Astrocyte (in vitro differentiated cells and primary cell): ENCODE results near the gene HDDC2. TPM values are rescaled to one million over a fixed set of nuclear protein-coding genes. Genes with fewer than 3 reads are reported as not detected.

Source experiments
- DNase-seq: peaks from one replicate; pipeline ENCODE4 v3.0.0-alpha.2; 2010; ENCODE audit warnings: low read depth
- FAIRE-seq: peaks from 2 replicates; lab custom pipeline; 2011; peaks lifted over from hg19 to GRCh38; lab: Jason Lieb, UNC
- H2AFZ ChIP-seq: 2 replicates; pipeline ENCODE4 v1.6.0; 2012; ENCODE audit warnings: low read depth, low read length, inconsistent platforms
- H3K27ac ChIP-seq: 2 replicates; pipeline ENCODE4 v1.5.1; 2011; ENCODE audit warnings: low read depth, low read length, inconsistent platforms
- H3K27me3 ChIP-seq: 2 replicates; pipeline ENCODE4 v1.6.0; 2011; ENCODE audit warnings: low read length, inconsistent platforms; ENCODE audit not compliant: insufficient read depth
- H3K36me3 ChIP-seq: 2 replicates; pipeline ENCODE4 v1.5.1; 2011; ENCODE audit warnings: low read length, inconsistent platforms; ENCODE audit not compliant: insufficient read depth
- H3K4me1 ChIP-seq: 2 replicates; pipeline ENCODE4 v1.5.1; 2011; ENCODE audit warnings: low read length, inconsistent platforms; ENCODE audit not compliant: insufficient read depth
- H3K4me2 ChIP-seq: 2 replicates; pipeline ENCODE4 v1.6.0; 2012; ENCODE audit warnings: low read length, inconsistent platforms
- H3K4me3 ChIP-seq: 2 replicates; pipeline ENCODE4 v1.5.1; 2011; ENCODE audit warnings: low read depth, mild to moderate bottlenecking, low read length, inconsistent platforms; ENCODE audit not compliant: insufficient read depth
- H3K79me2 ChIP-seq: 2 replicates; pipeline ENCODE4 v1.6.0; 2012; ENCODE audit warnings: mild to moderate bottlenecking, low read length, inconsistent platforms; ENCODE audit not compliant: insufficient read depth
- H3K9ac ChIP-seq: 2 replicates; pipeline ENCODE4 v1.6.0; 2012; ENCODE audit warnings: mild to moderate bottlenecking, low read length, inconsistent platforms
- H3K9me3 ChIP-seq: 2 replicates; pipeline ENCODE4 v1.5.1; 2012; ENCODE audit warnings: low read depth, mild to moderate bottlenecking, low read length, inconsistent platforms; ENCODE audit not compliant: insufficient read depth
- H4K20me1 ChIP-seq: 2 replicates; pipeline ENCODE4 v1.6.0; 2012; ENCODE audit warnings: low read length, inconsistent platforms; ENCODE audit not compliant: insufficient read depth
- H3K27ac Mint-ChIP-seq: one replicate; pipeline ENCODE4 v1.8.0; 2021; ENCODE audit warnings: mild to moderate bottlenecking, mixed read lengths; ENCODE audit not compliant: unreplicated experiment
- H3K27me3 Mint-ChIP-seq: one replicate; pipeline ENCODE4 v1.8.0; 2021; ENCODE audit warnings: low read depth, mixed read lengths; ENCODE audit not compliant: unreplicated experiment
- H3K36me3 Mint-ChIP-seq: one replicate; pipeline ENCODE4 v1.8.0; 2021; ENCODE audit warnings: low read depth, mixed read lengths; ENCODE audit not compliant: unreplicated experiment
- H3K4me1 Mint-ChIP-seq: one replicate; pipeline ENCODE4 v1.8.0; 2021; ENCODE audit warnings: low read depth, mixed read lengths; ENCODE audit not compliant: unreplicated experiment
- H3K4me3 Mint-ChIP-seq: one replicate; pipeline ENCODE4 v1.8.0; 2021; ENCODE audit warnings: mild to moderate bottlenecking, moderate library complexity, mixed read lengths; ENCODE audit not compliant: unreplicated experiment
- H3K9me3 Mint-ChIP-seq: one replicate; pipeline ENCODE4 v1.8.0; 2021; ENCODE audit warnings: mild to moderate bottlenecking, mixed read lengths; ENCODE audit not compliant: unreplicated experiment
- EZH2 ChIP-seq: IDR thresholded peaks from 2 replicates; pipeline ENCODE4 v1.6.1; 2012; ENCODE audit warnings: mild to moderate bottlenecking, low read length, inconsistent platforms; ENCODE audit not compliant: insufficient read depth
- total RNA-seq: library from RNA; stranded (reverse); gene quantifications from 2 replicates; pipeline ENCODE4 v1.2.1, GENCODE V29; 2021
- TF ChIP-seq, protein P1 (sequence below): IDR thresholded peaks from 2 replicates; pipeline ENCODE4 v1.5.1; 2011; ENCODE audit warnings: low read depth, mild to moderate bottlenecking, inconsistent platforms, low read length, moderate library complexity; ENCODE audit not compliant: insufficient read depth

Gene HDDC2
- total RNA-seq, 1 donor from 2014 or later: 53.5 TPM

DNA sequence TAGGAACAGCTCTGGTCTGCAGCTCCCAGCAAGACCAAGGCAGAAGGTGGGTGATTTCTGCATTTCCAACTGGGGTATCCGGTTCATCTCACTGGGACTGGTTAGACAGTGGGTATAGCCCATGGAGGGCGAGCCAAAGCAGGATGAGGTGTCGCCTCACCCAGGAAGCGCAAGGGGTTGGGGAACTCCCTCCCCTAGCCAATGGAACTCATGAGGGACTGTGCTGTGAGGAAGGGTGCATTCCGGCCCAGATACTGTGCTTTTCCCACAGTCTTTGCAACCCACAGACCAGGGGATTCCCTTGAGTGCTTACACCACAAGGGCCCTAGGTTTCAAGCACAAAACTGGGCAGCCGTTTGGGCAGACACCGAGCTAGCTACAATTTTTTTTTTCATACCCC, 21.8 kb downstream of the HDDC2 start:
- Histone ChIP-seq H3K9ac (no peak overlapping the region), H3K27ac (no peak overlapping the region), H3K4me2 (no peak overlapping the region), H3K27me3 (no peaks in the 10 kb centered on the region), H3K4me1 (no peaks in the 10 kb centered on the region), H4K20me1 (peaks cover 5% of the 10 kb centered on the region), H3K36me3 (peaks cover 16% of the 10 kb centered on the region), H2AFZ (no peak overlapping the region), H3K9me3 (no peaks in the 10 kb centered on the region), H3K79me2 (peaks cover 7% of the 10 kb centered on the region), H3K4me3 (no peak overlapping the region)
- no peak for FAIRE-seq
- no peaks in the 10 kb centered on the region for H3K27me3 Mint-ChIP-seq
- H3K36me3 Mint-ChIP-seq: peaks cover 38% of the 10 kb centered on the region
- H3K4me1 Mint-ChIP-seq: peaks cover 8% of the 10 kb centered on the region
- no peak overlapping the region for H3K27ac Mint-ChIP-seq
- H3K4me3 Mint-ChIP-seq: no peak overlapping the region
- no peak for TF ChIP-seq EZH2
- TF ChIP-seq, protein P1, sequence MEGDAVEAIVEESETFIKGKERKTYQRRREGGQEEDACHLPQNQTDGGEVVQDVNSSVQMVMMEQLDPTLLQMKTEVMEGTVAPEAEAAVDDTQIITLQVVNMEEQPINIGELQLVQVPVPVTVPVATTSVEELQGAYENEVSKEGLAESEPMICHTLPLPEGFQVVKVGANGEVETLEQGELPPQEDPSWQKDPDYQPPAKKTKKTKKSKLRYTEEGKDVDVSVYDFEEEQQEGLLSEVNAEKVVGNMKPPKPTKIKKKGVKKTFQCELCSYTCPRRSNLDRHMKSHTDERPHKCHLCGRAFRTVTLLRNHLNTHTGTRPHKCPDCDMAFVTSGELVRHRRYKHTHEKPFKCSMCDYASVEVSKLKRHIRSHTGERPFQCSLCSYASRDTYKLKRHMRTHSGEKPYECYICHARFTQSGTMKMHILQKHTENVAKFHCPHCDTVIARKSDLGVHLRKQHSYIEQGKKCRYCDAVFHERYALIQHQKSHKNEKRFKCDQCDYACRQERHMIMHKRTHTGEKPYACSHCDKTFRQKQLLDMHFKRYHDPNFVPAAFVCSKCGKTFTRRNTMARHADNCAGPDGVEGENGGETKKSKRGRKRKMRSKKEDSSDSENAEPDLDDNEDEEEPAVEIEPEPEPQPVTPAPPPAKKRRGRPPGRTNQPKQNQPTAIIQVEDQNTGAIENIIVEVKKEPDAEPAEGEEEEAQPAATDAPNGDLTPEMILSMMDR: no peak
- no peak for DNase-seq
- H3K9me3 Mint-ChIP-seq: peaks cover 2% of the 10 kb centered on the region

DNA sequence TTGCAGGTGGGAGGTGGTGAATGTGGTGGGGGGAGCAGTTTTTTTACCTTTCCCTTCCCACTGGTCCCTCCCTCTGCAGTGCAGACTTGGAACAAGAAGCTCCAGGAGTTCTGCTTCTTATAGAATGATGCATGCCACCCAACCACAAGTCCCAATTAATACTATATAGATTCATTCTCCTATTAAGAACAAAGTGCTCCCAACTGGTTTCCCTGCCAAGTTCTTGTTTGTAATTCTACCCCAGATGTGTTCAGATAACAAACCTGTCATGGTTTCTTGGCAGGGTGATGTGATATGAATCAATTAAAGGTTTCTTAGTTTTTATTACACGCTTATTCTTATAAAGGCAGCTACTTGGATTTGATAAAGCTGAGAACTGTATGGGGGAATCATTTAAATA, 23.9 kb downstream of the HDDC2 start:
- no peak overlapping the region for H2AFZ ChIP-seq
- FAIRE-seq (no peak), DNase-seq (no peak)
- peaks cover 5% of the 10 kb centered on the region for H4K20me1 ChIP-seq
- H3K27me3 Mint-ChIP-seq: no peaks in the 10 kb centered on the region
- H3K9me3 Mint-ChIP-seq: peaks cover 2% of the 10 kb centered on the region
- H3K4me3 Mint-ChIP-seq: no peak overlapping the region
- peaks cover 7% of the 10 kb centered on the region for H3K4me1 ChIP-seq
- H3K36me3 Mint-ChIP-seq: peaks cover 39% of the 10 kb centered on the region
- no peak for TF ChIP-seq EZH2
- TF ChIP-seq, protein P1: no peak
- no peaks in the 10 kb centered on the region for H3K9me3 ChIP-seq
- peaks cover 8% of the 10 kb centered on the region for H3K4me1 Mint-ChIP-seq
- no peak overlapping the region for H3K4me3 ChIP-seq
- no peak overlapping the region for H3K4me2 ChIP-seq
- no peak overlapping the region for H3K27ac Mint-ChIP-seq
- H3K27ac ChIP-seq: no peak overlapping the region
- H3K9ac ChIP-seq: no peak overlapping the region
- peaks cover 7% of the 10 kb centered on the region for H3K79me2 ChIP-seq
- H3K36me3 ChIP-seq: peaks cover 16% of the 10 kb centered on the region
- H3K27me3 ChIP-seq: no peaks in the 10 kb centered on the region

DNA sequence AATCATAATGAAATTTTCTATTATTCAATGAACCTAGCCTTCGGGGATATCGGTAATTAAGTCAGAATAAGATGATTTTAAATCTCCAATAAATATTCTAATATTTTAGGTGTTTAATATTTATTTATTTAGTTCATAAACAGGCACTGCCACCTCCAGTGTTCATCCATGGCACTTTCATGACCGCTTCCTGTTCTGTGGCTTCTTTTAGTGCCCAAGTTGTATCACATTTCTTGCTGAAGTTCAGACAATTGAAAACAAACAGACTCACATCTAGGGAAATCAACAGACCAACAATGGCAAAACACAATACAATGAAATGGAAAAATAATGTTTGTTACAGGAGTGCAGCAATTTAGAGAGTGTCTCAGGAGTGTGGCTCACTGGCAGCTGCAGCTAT, 26.0 kb downstream of the HDDC2 start:
- Histone ChIP-seq H3K9me3 (no peaks in the 10 kb centered on the region), H3K36me3 (peaks cover 16% of the 10 kb centered on the region), H4K20me1 (peaks cover 5% of the 10 kb centered on the region), H3K9ac (no peak overlapping the region), H3K4me1 (peaks cover 7% of the 10 kb centered on the region), H3K4me3 (no peak overlapping the region), H3K79me2 (peaks cover 7% of the 10 kb centered on the region), H3K27me3 (no peaks in the 10 kb centered on the region), H3K27ac (no peak overlapping the region), H3K4me2 (no peak overlapping the region), H2AFZ (no peak overlapping the region)
- Mint-ChIP-seq H3K4me1 (peaks cover 8% of the 10 kb centered on the region), H3K9me3 (no peaks in the 10 kb centered on the region), H3K36me3 (peaks cover 32% of the 10 kb centered on the region), H3K4me3 (no peak overlapping the region), H3K27ac (no peak overlapping the region), H3K27me3 (no peaks in the 10 kb centered on the region)
- TF ChIP-seq, protein P1: no peak
- no peak for TF ChIP-seq EZH2
- DNase-seq: no peak
- FAIRE-seq: no peak
